ENCODE measurements around the gene INKA2. TPM values are rescaled to one million over a fixed set of nuclear protein-coding genes. Genes with fewer than 3 reads are reported as not detected.

The INKA2 gene
- total and polyA plus RNA-seq, 2 experiments from 2014 or later = 3.7 to 8.4 TPM

- TF ChIP-seq ZNF462 (CRISPR knock-in tag; IDR thresholded peaks at IDR 0.05) = no peak
- no peak for TF ChIP-seq ZNF331 (CRISPR knock-in tag; IDR thresholded peaks at IDR 0.05; ENCODE audit: low read depth)
- TF ChIP-seq JUNB (IDR thresholded peaks at IDR 0.05; ENCODE audit: unreplicated experiment) = no peak
- TF ChIP-seq CTCF (conservative IDR thresholded peaks at IDR 0.05; ENCODE audit: low read depth in 2 of 2) = no peak
- no peak for TF ChIP-seq ZNF114 (CRISPR knock-in tag; IDR thresholded peaks at IDR 0.05)
- TF ChIP-seq ETS1 (IDR thresholded peaks at IDR 0.05) = no peak
Observed at GRCh38 chr1:111770916-111771315, 31.7 kb upstream of the INKA2 start (continued).
